Measurements from ENCODE around the gene DMRTB1. TPM values are rescaled to one million over a fixed set of nuclear protein-coding genes. Genes with fewer than 3 reads are reported as not detected.
A peak's percentile ranks its signal among the peaks of the same experiment; 100 is the strongest.

DMRTB1 gene
- total and polyA plus RNA-seq, 2 of the 8 experiments (the other 6 are each of a cell fraction or from before 2014, with no cell fraction given), result 0.06 to 0.35 TPM

- Histone ChIP-seq H2BK120ac (replicated peaks; ENCODE audit: low read depth, low read length) (peak overlapping the region; percentile 24), H3K4me1 (replicated peaks in 1 of 4; ENCODE audit: control insufficient read depth in 3 of 4, insufficient read depth in 4 of 4, low read length in 3 of 4) (peaks cover 0 to 30% (median 14%) of the 10 kb centered on the region in 4 experiments; a peak in 6 of 7 replicates), H3K14ac (ENCODE audit: insufficient read length) (no peak overlapping the region), H3K27me3 (replicated peaks in 1 of 4; ENCODE audit: control insufficient read depth in 3 of 4, extremely low read depth in 1 of 4, insufficient read depth in 3 of 4, low read length in 3 of 4) (no peaks in the 10 kb centered on the region; a peak in 2 of 7 replicates), H3K18ac (ENCODE audit: extremely low read depth, low read length) (peak overlapping the region; percentile 96), H3K9me3 (ENCODE audit: insufficient read depth in 2 of 2, low read depth in 1 of 2, low read length in 1 of 2) (no peaks in the 10 kb centered on the region), H3K36me3 (ENCODE audit: control insufficient read depth in 2 of 4, insufficient read depth in 4 of 4, low read length in 3 of 4) (no peaks in the 10 kb centered on the region), H2AFZ (ENCODE audit: low read length) (no peak overlapping the region), H4K91ac (replicated peaks; ENCODE audit: insufficient read length, low read length) (peak overlapping the region; percentile 79), H3K23ac (ENCODE audit: insufficient read length) (no peak overlapping the region), H3K4me3 (ENCODE audit: extremely low read depth in 1 of 4, insufficient read depth in 2 of 4, low read depth in 3 of 4, low read length in 4 of 4) (no peak overlapping the region), H3K79me2 (ENCODE audit: control insufficient read depth in 1 of 2, insufficient read depth in 2 of 2, low read length in 2 of 2) (no peaks in the 10 kb centered on the region), H3K27ac (ENCODE audit: low read depth, low read length) (no peak overlapping the region), H3K4ac (replicated peaks; ENCODE audit: insufficient read length, low read depth, low read length) (peak overlapping the region; percentile 87), H3K4me2 (ENCODE audit: insufficient read depth in 1 of 2, low read depth in 2 of 2, low read length in 2 of 2) (0 out of 4 replicates have a peak overlapping the region, but pooled peaks of 1 of the 2 experiments have one; percentile 40), H2BK15ac (ENCODE audit: low read length) (peak overlapping the region; percentile 92; the same call in 1 of the 2 replicates), H4K5ac (ENCODE audit: insufficient read length, low read depth, low read length) (no peak overlapping the region), H2AK5ac (ENCODE audit: low read depth, low read length) (0 out of 2 replicates have a peak overlapping the region, but pooled peaks have one; percentile 39), H2BK5ac (ENCODE audit: low read depth, low read length) (peak overlapping the region; percentile 44; the same call in 1 of the 2 replicates), H2BK20ac (ENCODE audit: low read length) (peak overlapping the region; percentile 95; the same call in 1 of the 2 replicates), H3K79me1 (ENCODE audit: low read depth, low read length) (no peaks in the 10 kb centered on the region), H4K8ac (ENCODE audit: extremely low read depth, insufficient read depth, low read length) (no peak overlapping the region; the same call in 1 of the 2 replicates), H3K23me2 (ENCODE audit: low read depth, low read length) (no peaks in the 10 kb centered on the region), H3K56ac (replicated peaks; ENCODE audit: insufficient read length, low read depth, low read length) (no peak overlapping the region), H4K20me1 (replicated peaks in 1 of 2; ENCODE audit: control insufficient read depth in 1 of 2, insufficient read depth in 2 of 2, low read length in 2 of 2) (no peaks in the 10 kb centered on the region), H3K9ac (replicated peaks in 1 of 4; ENCODE audit: extremely low read depth in 1 of 4, low read depth in 3 of 4, low read length in 3 of 4) (no peak overlapping the region), H2BK12ac (ENCODE audit: low read depth, low read length) (peak overlapping the region; percentile 80; the same call in 1 of the 2 replicates)
- no peak for DNase-seq (ENCODE audit: low read depth in 1 of 2, low spot score in 2 of 2)
- CTCF ChIA-PET (ENCODE audit: partially characterized antibody), result interaction anchor here (1.0 to 2.2 kb wide), 5 partner anchors 17 to 78 kb away, joined by 3 to 9 read pairs (median 4); no protein-coding TSS in a partner anchor
- POLR2A ChIA-PET (ENCODE audit: partially characterized antibody), result no interaction called here
- WGBS, 2 experiments (ENCODE audit: extremely low coverage in 1 of 2, insufficient coverage in 1 of 2, insufficient read length in 1 of 2, insufficient replicate concordance in 2 of 2, low coverage in 1 of 2, low lambda C conversion rate in 2 of 2, missing lambda C conversion rate in 1 of 2), result 75% methylated on average over 2 of the region's 7 CpGs; no CpG with 5 or more reads in 1 of the 2 experiments
- TF ChIP-seq EGR1 (IDR thresholded peaks at IDR 0.05; ENCODE audit: borderline replicate concordance, low read depth, low read length), result 0 out of 2 replicates have a peak, but pooled peaks have one; percentile 18
- no peak for TF ChIP-seq KDM1A (IDR thresholded peaks at IDR 0.05; ENCODE audit: borderline replicate concordance, low read length)
- no peak for FAIRE-seq
Measured at GRCh38 chr1:53502641-53503432, 43.6 kb downstream of the DMRTB1 start.
